PFSK-1 (cell line): ENCODE measurements around the gene VGLL2.

Experiments
- POLR2AphosphoS5 ChIP-seq: IDR thresholded peaks from 2 replicates; pipeline ENCODE4 v1.6.1; 2012; ENCODE audit warnings: low read depth, mild to moderate bottlenecking, control low read depth, low read length, moderate library complexity
- REST ChIP-seq, 2 experiments: IDR thresholded peaks; 2 replicates each; pipeline versions ENCODE4 v1.6.1 to v1.8.0; 2011 to 2012; ENCODE audit warnings: low read depth in 2 of 2, low read length in 2 of 2, control low read depth in 1 of 2, inconsistent platforms in 1 of 2, mild to moderate bottlenecking in 1 of 2, moderate library complexity in 1 of 2; ENCODE audit not compliant: insufficient read depth in 1 of 2
- SIN3A ChIP-seq: IDR thresholded peaks from 2 replicates; pipeline ENCODE4 v1.6.1; 2012; ENCODE audit warnings: mild to moderate bottlenecking, low read length, moderate library complexity, borderline replicate concordance; ENCODE audit not compliant: insufficient read depth
- TAF1 ChIP-seq: IDR thresholded peaks from 2 replicates; pipeline ENCODE4 v1.6.1; 2012; ENCODE audit warnings: low read length, control low read depth, borderline replicate concordance; ENCODE audit not compliant: insufficient read depth

GRCh38 chr6:117233145-117233544 lies 32.2 kb upstream of the VGLL2 start:
- no peak for TF ChIP-seq TAF1
- no peak for TF ChIP-seq POLR2AphosphoS5
- no peak for TF ChIP-seq REST (IDR thresholded peaks at IDR 0.05; ENCODE audit: insufficient read depth in 1 of 2, low read depth in 2 of 2, low read length in 2 of 2)
- no peak for TF ChIP-seq SIN3A
